H1 (cell line): ENCODE results near the gene ARRDC1.
"Not testable (repeated sequence)": the region's sequence is repeated elsewhere in the genome, so short reads cannot be mapped to it uniquely, and the experiment has no call there.

ENCODE experiments used
- BRCA1 ChIP-seq: IDR thresholded peaks from 2 replicates; pipeline ENCODE4 v1.6.1; 2012; ENCODE audit warnings: low read depth, low read length, improper control_type of control experiment
- CREB1 ChIP-seq: IDR thresholded peaks from 2 replicates; pipeline ENCODE4 v1.6.1; 2012; ENCODE audit warnings: inconsistent platforms
- CTCF ChIP-seq, 3 experiments: IDR thresholded peaks; 1 replicate in 2 of 3; 2 replicates in 1 of 3; pipeline versions ENCODE4 v1.5.1 to v1.6.1; 2011; ENCODE audit warnings: low read length in 3 of 3, mild to moderate bottlenecking in 3 of 3, inconsistent platforms in 2 of 3, low read depth in 1 of 3, moderate library complexity in 1 of 3; ENCODE audit not compliant: insufficient read depth in 1 of 3; ENCODE audit errors: control extremely low read depth in 1 of 3
- MAX ChIP-seq: IDR thresholded peaks from 2 replicates; pipeline ENCODE4 v1.6.1; 2012; ENCODE audit warnings: inconsistent platforms
- POLR2A ChIP-seq, 2 experiments: IDR thresholded peaks; 1 replicate in 1 of 2; 2 replicates in 1 of 2; pipeline ENCODE4 v1.6.1; 2011; ENCODE audit warnings: low read depth in 2 of 2, low read length in 2 of 2, mild to moderate bottlenecking in 2 of 2; ENCODE audit errors: control extremely low read depth in 1 of 2
- POLR2AphosphoS5 ChIP-seq: IDR thresholded peaks from 2 replicates; pipeline ENCODE4 v1.6.1; 2011; ENCODE audit warnings: low read depth, low read length
- RAD21 ChIP-seq, 2 experiments: IDR thresholded peaks in 1 of 2; conservative IDR thresholded peaks in 1 of 2; 2 replicates each; pipeline ENCODE4 v1.6.1; 2011; ENCODE audit warnings: low read depth in 2 of 2, low read length in 2 of 2, improper control_type of control experiment in 1 of 2, inconsistent platforms in 1 of 2, mild to moderate bottlenecking in 1 of 2, moderate library complexity in 1 of 2
- RNF2 ChIP-seq: fragments of 200-900, 300-1000 bp; sonication (generic); IDR thresholded peaks from 2 replicates; pipeline ENCODE4 v1.7.1; 2016; ENCODE audit warnings: borderline replicate concordance, low read depth, mild to moderate bottlenecking, antibody characterized with exemption, low read length; ENCODE audit not compliant: poor library complexity, severe bottlenecking; ENCODE audit errors: missing control alignments
- RXRA ChIP-seq: IDR thresholded peaks from 2 replicates; pipeline ENCODE4 v1.6.1; 2011; ENCODE audit warnings: low read depth, mild to moderate bottlenecking, low read length, moderate library complexity; ENCODE audit not compliant: insufficient read depth
- SIN3A ChIP-seq, 2 experiments: IDR thresholded peaks in 1 of 2; conservative IDR thresholded peaks in 1 of 2; 2 replicates each; pipeline ENCODE4 v1.6.1; 2011 to 2012; ENCODE audit warnings: low read length in 2 of 2, improper control_type of control experiment in 1 of 2, low read depth in 1 of 2, mild to moderate bottlenecking in 1 of 2

GRCh38 chr9:137627406-137627805 is 21.9 kb downstream of the ARRDC1 start:
- not testable (repeated sequence) for TF ChIP-seq MAX; RNF2; CTCF (IDR thresholded peaks at IDR 0.05; ENCODE audit: control extremely low read depth in 1 of 3, insufficient read depth in 1 of 3, low read depth in 1 of 3, low read length in 3 of 3); RXRA; CREB1; POLR2A (IDR thresholded peaks at IDR 0.05; ENCODE audit: control extremely low read depth in 1 of 2, low read depth in 2 of 2, low read length in 2 of 2); POLR2AphosphoS5; SIN3A (conservative IDR thresholded peaks at IDR 0.05 in 1 of 2, IDR thresholded peaks at IDR 0.05 in 1 of 2; ENCODE audit: low read depth in 1 of 2, low read length in 2 of 2); BRCA1; RAD21 (IDR thresholded peaks at IDR 0.05 in 1 of 2, conservative IDR thresholded peaks at IDR 0.05 in 1 of 2; ENCODE audit: low read depth in 2 of 2, low read length in 2 of 2)
